HG03520 (cell line): Measurements from ENCODE around the gene ANKRD11.
A peak's percentile ranks its signal among the peaks of the same experiment; 100 is the strongest.

Source experiments
- ATAC-seq: cut with Tn5 transposase; IDR thresholded peaks from one replicate; pipeline ENCODE4 v1.9.1; 2021; ENCODE audit warnings: mild to moderate bottlenecking, moderate library complexity; ENCODE audit not compliant: unreplicated experiment

Gene ANKRD11

DNA sequence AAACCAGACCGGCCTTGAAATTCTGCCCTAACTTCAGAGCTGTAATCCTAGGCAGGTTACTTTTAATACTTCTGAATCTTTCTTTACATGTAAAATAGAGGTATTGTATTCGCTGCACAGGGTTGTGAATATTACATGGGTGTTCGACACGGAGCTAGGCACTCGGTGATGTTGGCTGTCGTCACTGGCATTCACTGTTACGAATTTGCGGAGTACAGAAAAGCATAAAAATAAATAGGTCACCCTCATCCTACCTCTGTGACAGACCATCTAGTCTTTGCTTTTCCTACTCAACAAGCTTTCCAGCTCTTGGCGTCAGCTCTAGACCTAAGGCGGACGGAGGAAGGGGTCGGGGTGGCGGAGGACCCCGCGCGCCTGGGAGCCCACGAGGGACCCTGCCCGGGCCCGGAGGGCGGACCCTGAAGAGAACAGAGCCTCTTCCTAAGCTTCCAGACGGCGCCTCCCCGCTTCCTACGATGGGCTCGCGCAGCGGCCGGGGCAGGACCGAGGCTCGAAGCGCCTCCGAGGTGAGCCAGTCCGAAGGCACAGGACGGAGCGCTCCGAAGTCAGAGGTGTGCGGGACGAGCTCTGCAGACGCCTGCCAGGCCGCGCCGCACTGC is 17.0 kb upstream of the ANKRD11 start:
- ATAC-seq, result no peak

DNA sequence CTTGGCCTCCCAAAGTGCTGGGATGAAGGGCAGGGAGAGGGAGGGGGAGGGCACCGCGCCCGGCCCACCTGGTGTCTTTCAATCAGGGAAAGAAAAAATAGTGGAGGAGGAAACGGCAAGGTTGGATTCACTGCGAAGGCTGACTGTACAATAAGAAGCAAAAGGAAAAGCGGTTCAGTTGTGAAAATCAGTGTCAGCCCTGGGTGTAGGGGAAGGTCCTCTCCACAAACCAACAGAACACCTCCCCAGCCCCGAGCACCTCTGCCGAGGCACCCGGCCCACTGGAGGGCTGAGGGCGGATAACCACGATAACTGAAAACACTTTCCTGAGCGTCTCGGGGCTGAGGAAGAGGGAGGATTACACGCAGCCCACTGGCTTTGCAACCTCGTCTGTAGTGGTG is 16.4 kb upstream of the ANKRD11 start:
- no peak for ATAC-seq

GRCh38 chr16:89506113-89506504 is 15.7 kb upstream of the ANKRD11 start:
- ATAC-seq, result no peak

- peak; percentile 33 for ATAC-seq
Measured at GRCh38 chr16:89505204-89506112, 15.1 kb upstream of the ANKRD11 start.

GRCh38 chr16:89504091-89504490 is 13.7 kb upstream of the ANKRD11 start:
- no peak for ATAC-seq

DNA sequence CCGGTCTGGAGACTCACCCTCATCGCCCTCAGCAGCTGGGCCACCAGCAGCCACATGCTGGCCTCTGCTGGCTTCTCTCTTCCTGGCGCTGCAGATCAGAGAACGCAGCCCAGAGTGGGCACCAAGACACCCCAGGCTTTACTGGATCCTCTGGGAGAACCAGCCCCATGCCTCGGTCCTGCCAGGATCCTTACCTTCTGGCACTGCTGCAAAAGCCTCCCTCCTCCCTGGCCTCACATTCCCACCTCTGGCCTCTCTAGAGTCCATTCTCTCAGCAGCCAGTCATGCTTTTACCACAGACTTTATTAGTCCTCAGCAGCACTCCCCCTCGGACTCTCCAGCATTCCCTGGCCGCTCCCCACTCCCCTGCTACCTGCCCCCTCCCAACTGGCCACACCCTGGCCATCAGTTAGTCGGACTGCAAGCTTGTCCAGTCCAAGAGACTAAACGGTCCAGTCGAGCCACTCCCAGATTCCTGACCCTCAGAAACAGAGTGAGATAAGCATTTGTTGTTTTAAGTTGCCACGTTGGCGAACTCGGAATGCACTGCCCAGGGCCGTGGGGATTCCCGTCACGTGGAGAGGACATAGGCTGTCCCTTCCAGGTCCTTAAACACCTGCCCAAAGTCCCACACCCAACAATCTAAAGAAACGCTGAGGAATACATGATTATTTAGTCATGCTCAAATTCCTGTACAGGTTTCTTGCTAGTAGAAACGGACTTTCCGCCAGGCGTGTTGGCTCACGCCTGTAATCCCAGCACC is 11.9 kb upstream of the ANKRD11 start:
- ATAC-seq, result no peak

DNA sequence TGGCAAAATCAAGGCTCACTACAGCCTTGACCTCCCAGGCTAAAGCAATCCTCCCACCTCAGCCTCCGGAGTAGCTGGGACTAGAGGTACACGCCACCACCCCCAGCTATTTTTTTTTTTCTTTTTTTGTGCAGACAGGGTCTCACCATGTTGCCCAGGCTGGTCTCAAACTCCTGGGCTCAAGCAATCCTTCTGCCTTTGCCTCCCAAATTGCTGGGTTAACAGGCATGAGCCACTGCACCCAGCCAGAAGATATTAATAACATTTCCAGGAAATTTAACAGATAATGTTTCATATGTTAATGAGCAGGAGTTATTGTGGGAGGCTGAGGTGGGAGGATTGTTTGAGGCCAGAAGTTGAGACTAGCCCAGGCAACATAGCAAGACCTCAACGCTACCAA is 9.4 kb upstream of the ANKRD11 start:
- ATAC-seq, result no peak

DNA sequence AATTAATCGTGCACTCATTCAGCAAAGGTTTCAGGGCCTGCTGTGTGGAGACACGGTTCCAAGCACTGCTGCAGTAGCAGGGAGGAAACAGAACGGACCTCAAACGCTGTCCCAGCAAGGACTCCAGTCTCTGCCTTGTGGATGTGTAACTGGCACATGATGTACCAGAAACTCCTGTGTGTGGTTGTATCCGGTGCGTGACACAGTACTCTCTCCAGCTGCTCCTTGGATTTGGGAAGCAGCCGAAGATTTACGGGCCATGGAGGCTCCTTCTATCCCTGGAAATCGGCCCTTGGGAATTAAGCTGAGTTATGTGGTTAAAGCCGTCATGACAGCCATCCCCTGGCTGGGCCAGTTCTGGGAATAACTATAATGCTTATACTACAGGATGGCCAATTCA is 8.5 kb upstream of the ANKRD11 start:
- no peak for ATAC-seq

- no peak for ATAC-seq
Measured at GRCh38 chr16:89495121-89495520, 4.8 kb upstream of the ANKRD11 start.

DNA sequence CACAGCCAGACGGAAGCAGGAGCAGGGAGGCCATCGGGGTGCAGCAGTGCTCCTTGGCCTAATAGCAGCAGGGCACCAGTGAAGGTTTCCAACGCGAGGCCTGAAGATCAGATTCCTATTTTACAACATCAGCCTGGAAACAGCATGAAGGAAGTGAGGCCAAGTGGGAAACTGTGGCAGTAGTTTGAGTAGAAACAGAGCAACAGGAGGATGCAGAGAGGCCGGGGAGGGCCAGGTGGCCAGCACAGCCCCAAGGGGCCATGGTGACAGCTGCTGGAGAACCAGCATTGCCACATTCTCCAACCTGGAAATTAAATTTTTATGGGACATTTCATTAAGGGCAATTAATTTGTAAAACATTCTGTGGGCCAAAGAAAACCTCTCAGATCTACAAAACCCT is 3.4 kb upstream of the ANKRD11 start:
- ATAC-seq, result no peak

DNA sequence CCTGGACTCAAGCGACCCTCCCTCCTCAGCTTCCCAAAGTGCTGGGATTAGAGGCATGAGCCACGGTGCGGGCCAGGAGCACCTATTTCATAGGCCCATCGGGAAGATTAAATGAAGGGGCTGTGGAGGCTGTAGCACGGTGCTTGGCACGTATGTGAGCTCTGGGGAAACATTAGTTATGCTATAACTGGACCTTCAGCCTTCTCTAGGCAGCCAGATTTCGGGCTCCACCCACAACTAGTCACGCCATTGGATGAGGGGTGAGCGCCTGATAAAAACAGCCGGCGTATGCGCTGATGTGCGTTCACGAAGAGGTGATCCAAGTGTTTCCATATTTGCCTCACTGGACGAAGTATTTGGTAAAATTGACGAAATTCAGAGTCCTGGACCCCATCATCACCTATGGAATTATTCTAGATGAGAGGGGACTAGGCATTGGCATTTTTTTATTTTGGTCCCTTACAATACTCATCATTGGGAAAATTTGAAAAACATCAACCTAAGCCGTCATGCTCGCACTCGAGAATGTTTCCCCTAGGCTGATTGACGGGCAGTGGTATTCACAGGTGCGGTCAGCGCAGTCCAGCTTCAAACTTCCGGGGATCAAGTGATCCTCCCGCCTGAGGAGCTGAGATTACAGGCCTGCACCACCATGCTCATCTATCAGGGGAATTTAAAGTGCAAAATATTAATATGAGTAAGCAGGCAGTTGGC is 1.8 kb upstream of the ANKRD11 start:
- ATAC-seq, result no peak

- ATAC-seq, result no peak
Measured at GRCh38 chr16:89491238-89491869, 993 bp upstream of the ANKRD11 start.

GRCh38 chr16:89489898-89490438 is 393 bp downstream of the ANKRD11 start:
- no peak for ATAC-seq

GRCh38 chr16:89489040-89489897 is 1.1 kb downstream of the ANKRD11 start:
- ATAC-seq, result peak; percentile 21

DNA sequence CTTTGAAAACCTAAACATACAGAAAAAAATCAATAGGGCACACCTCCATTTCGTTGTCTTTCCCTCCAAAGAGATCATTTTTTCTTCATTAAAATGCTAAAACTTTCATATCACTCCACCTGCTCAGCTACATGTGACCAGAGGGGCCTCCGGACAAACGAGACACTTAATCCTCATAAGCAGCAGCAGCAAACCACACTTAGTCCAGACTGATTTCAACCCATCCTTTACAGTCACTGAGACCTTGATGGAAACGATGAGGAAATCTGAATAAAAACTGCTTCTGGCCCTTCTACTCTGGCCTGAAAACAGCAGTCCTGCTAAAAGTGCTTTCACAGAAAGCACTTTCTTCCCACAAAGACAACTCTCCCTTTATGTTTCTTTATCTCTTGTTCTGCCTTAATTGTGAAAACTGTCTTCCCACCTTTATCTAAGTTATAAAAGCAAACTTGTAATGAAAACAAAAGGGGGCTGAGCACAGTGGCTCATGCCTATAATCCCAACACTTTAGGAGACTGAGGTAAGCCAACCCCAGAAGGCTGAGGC is 4.6 kb downstream of the ANKRD11 start:
- no peak for ATAC-seq

GRCh38 chr16:89484923-89485679 is 5.3 kb downstream of the ANKRD11 start:
- ATAC-seq, result no peak

GRCh38 chr16:89484041-89484501 is 6.3 kb downstream of the ANKRD11 start:
- ATAC-seq, result no peak

- ATAC-seq, result no peak
Measured at GRCh38 chr16:89482817-89483205, 7.5 kb downstream of the ANKRD11 start.
